Neural crest cell (in vitro differentiated cells): ENCODE results near the gene MBD2. TPM values are rescaled to one million over a fixed set of nuclear protein-coding genes. Genes with fewer than 3 reads are reported as not detected.
"Not testable (repeated sequence)": the region's sequence is repeated elsewhere in the genome, so short reads cannot be mapped to it uniquely, and the experiment has no call there.

Source experiments
- DNase-seq: peaks from one replicate; pipeline ENCODE4 v3.0.0; 2021; ENCODE audit warnings: low read depth, mixed read lengths, low spot score
- H3K27ac Mint-ChIP-seq: one replicate; pipeline ENCODE4 v1.8.0; 2021; ENCODE audit warnings: mild to moderate bottlenecking, mixed read lengths; ENCODE audit not compliant: unreplicated experiment
- H3K27me3 Mint-ChIP-seq: 2 replicates; pipeline ENCODE4 v1.8.0; 2021; ENCODE audit warnings: low read depth, mild to moderate bottlenecking, mixed read lengths
- H3K36me3 Mint-ChIP-seq: 2 replicates; pipeline ENCODE4 v1.8.0; 2021; ENCODE audit warnings: low read depth, mild to moderate bottlenecking, mixed read lengths
- H3K4me1 Mint-ChIP-seq: 2 replicates; pipeline ENCODE4 v1.8.0; 2021; ENCODE audit warnings: mixed read lengths
- H3K4me3 Mint-ChIP-seq: one replicate; pipeline ENCODE4 v1.8.0; 2021; ENCODE audit warnings: mild to moderate bottlenecking, mixed read lengths
- H3K9me3 Mint-ChIP-seq: 2 replicates; pipeline ENCODE4 v1.8.0; 2021; ENCODE audit warnings: mixed read lengths
- CTCF ChIP-seq: fragments of 200-600 bp; sonication (generic); conservative IDR thresholded peaks from 2 replicates; pipeline ENCODE4 v1.5.0; 2021; ENCODE audit warnings: antibody characterized with exemption, mild to moderate bottlenecking
- total RNA-seq: library from RNA; stranded (reverse); gene quantifications from 2 replicates; pipeline ENCODE4 v1.2.1, GENCODE V29; 2021

The MBD2 gene
- total RNA-seq, 1 donor from 2014 or later, result 36.2 TPM

DNA sequence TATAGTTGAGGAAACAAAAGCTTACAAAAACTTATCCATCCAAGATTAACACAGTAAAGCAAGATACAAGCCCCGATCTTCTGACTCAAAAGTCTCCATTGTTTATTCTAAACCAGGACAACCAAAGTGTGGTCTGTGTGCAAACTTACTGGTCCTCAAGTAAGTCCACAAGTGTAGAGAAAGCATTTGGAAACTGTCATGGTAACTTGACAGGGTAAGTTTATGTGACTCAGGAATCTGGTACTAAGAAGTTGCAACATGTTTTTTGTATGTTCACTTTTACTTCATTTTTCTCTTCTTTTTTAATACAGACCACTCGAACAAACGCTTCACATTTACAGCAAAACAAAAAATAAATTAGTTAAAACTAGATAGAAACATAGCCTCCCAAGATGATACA is 9.4 kb downstream of the MBD2 start:
- H3K27ac Mint-ChIP-seq, result no peak overlapping the region
- DNase-seq, result no peak
- peaks cover 19% of the 10 kb centered on the region for H3K4me1 Mint-ChIP-seq
- H3K4me3 Mint-ChIP-seq, result no peak overlapping the region
- peaks cover 5% of the 10 kb centered on the region for H3K36me3 Mint-ChIP-seq
- no peaks in the 10 kb centered on the region for H3K27me3 Mint-ChIP-seq
- TF ChIP-seq CTCF, result no peak
- peaks cover 3% of the 10 kb centered on the region for H3K9me3 Mint-ChIP-seq

GRCh38 chr18:54210463-54210862 is 14.0 kb downstream of the MBD2 start:
- Mint-ChIP-seq H3K36me3 (peaks cover 5% of the 10 kb centered on the region), H3K9me3 (peaks cover 3% of the 10 kb centered on the region), H3K4me3 (no peak overlapping the region), H3K4me1 (peaks cover 26% of the 10 kb centered on the region), H3K27me3 (no peaks in the 10 kb centered on the region), H3K27ac (no peak overlapping the region)
- DNase-seq, result no peak
- no peak for TF ChIP-seq CTCF

DNA sequence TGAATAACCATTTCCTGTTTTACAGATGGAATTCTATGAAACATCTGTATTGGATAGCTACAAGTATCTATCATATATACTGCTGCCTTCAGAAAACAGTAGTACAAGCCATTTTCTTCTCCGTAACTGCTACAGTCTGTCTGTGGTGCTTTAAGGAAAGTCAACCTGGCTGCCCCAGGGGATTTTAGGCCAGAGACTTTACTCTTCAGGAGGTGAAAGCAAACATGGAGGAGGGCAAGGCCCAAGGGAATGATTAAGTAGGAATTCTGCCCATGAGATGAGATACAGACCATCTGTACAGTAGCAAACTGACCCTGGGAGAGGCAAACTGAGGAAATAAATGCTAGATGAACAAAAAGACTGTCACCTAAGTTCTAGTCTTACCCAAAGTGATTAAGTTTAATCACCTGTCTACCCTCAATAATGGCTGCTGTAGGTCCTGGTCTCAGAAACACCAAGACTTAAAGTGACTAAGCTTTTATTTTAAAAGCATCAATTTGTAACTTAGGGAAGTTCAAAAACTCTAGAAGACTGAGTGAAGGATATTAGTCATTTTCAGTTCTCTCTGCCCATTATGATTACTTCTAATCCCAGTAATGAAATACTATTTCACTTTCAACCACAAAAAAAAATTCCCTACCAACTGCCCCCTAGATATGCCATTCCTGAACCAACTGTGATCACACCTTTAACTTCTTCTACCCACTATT is 14.8 kb downstream of the MBD2 start:
- no peaks in the 10 kb centered on the region for H3K27me3 Mint-ChIP-seq
- no peak overlapping the region for H3K4me3 Mint-ChIP-seq
- H3K36me3 Mint-ChIP-seq, result peaks cover 7% of the 10 kb centered on the region
- peaks cover 3% of the 10 kb centered on the region for H3K9me3 Mint-ChIP-seq
- no peak overlapping the region for H3K27ac Mint-ChIP-seq
- H3K4me1 Mint-ChIP-seq, result peaks cover 22% of the 10 kb centered on the region
- no peak for DNase-seq
- TF ChIP-seq CTCF, result no peak

GRCh38 chr18:54206447-54206846 is 18.0 kb downstream of the MBD2 start:
- no peaks in the 10 kb centered on the region for H3K27me3 Mint-ChIP-seq
- H3K4me1 Mint-ChIP-seq, result peaks cover 17% of the 10 kb centered on the region
- H3K27ac Mint-ChIP-seq, result no peak overlapping the region
- TF ChIP-seq CTCF, result no peak
- H3K9me3 Mint-ChIP-seq, result peaks cover 2% of the 10 kb centered on the region
- H3K4me3 Mint-ChIP-seq, result no peak overlapping the region
- H3K36me3 Mint-ChIP-seq, result peaks cover 14% of the 10 kb centered on the region
- DNase-seq, result no peak

- H3K4me3 Mint-ChIP-seq, result no peak overlapping the region
- H3K27ac Mint-ChIP-seq, result no peak overlapping the region
- no peaks in the 10 kb centered on the region for H3K9me3 Mint-ChIP-seq
- H3K36me3 Mint-ChIP-seq, result peaks cover 19% of the 10 kb centered on the region
- no peaks in the 10 kb centered on the region for H3K27me3 Mint-ChIP-seq
- H3K4me1 Mint-ChIP-seq, result peaks cover 15% of the 10 kb centered on the region
- no peak for TF ChIP-seq CTCF
- no peak for DNase-seq
Observed at GRCh38 chr18:54205959-54206358, 18.5 kb downstream of the MBD2 start.

GRCh38 chr18:54205448-54205847 is 19.0 kb downstream of the MBD2 start:
- not testable (repeated sequence) for H3K4me3 Mint-ChIP-seq, H3K9me3 Mint-ChIP-seq, DNase-seq, H3K27me3 Mint-ChIP-seq, H3K27ac Mint-ChIP-seq
- peaks cover 15% of the 10 kb centered on the region for H3K4me1 Mint-ChIP-seq
- H3K36me3 Mint-ChIP-seq, result peaks cover 19% of the 10 kb centered on the region
